DMS53 (cell line): ENCODE data around the gene FBXW9.
"Not testable (repeated sequence)": the region's sequence is repeated elsewhere in the genome, so short reads cannot be mapped to it uniquely, and the experiment has no call there.

Experiments
- DNase-seq: peaks from one replicate; lab custom pipeline; 2025; lab: John Stamatoyannopoulos, UW

Gene FBXW9

DNA sequence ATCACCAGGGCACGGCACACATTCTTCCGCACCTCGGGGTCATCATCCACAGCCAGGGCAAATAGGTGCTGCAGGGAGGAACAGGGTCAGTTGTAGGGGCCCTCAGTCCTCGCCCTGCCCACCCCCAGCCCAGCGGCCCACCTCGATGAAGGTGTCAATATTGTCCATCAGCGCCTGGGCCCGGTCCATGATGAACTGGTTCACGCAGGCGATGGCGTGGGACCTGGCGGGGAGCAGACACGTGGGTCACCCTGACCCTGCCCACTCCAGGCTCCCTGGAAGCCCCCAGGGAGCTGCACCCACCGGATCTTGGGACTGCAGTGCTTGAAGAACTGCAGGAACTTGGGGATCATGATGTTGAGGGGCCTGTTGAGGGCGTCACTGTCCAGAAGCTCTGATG lies 18.7 kb upstream of the FBXW9 start:
- DNase-seq, result no peak

DNA sequence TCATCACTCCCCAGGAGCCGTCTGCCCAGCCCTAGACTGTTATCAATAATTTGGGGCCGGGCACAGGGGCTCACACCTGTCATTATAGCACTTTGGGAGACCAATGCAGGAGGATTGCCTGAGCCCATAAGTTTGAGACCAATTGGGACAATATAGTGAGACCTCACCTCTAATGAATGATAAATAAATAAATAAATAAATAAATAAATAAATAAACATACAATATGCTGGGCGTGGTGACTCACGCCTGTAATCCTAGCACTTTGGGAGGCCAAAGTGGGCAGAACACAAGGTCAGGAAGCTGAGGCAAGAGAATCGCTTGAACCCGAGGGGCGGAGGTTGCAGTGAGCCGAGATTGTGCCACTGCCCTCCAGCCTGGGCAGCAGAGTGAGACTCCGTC lies 16.9 kb upstream of the FBXW9 start:
- DNase-seq, result not testable (repeated sequence)

DNA sequence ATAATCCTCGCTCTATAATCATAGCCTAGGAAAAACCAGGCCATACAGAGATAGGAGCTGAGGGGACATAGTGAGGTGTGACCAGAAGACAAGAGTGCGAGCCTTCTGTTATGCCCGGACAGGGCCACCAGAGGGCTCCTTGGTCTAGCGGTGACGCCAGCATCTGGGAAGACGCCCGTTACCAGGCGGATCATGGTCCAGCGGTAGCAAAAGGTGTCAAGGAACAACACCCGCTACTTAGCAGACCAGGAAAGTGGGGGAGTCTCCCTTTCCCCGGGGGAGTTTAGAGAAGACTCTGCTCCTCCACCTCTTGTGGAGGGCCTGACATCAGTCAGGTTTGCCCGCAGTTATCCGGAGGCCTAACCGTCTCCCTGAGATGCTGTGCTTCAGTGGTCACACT lies 15.6 kb upstream of the FBXW9 start:
- DNase-seq, result not testable (repeated sequence)

DNA sequence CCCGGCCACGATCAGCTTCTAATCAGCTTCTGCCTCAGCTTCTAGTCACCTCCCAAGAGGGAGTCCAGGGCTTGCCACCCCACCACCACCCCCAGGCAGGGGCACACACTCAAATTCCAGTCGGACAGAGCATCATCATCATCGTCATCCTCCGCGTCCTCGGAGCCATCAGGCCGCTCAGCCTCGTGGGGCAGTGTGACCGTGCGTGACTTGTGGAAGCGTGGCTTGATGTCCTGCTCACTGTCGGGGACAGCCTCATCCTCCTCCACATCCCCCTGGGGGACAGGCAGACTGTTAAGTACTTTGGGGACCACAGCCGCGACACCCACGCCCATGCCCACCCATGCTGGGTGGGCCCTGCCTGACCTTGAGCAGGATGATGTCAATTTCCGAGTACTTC lies 14.8 kb upstream of the FBXW9 start:
- DNase-seq, result no peak

DNA sequence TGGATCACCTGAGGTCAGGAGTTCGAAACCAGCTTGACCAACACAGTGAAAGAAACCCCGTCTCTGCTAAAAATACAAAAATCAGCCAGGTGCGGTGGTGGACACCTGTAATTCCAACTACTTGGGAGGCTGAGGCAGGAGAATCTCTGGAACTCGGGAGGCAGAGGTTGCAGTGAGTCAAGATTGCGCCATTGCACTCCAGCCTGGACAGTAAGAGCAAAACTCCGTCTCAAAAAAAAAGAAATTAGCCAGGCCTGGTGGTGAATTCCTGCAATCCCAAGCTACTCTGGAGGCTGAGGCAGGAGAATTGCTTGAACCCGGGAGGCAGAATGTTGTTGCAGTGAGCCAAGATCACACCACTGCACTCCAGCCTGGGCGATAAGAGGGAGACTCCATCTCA lies 12.2 kb upstream of the FBXW9 start:
- no peak for DNase-seq

DNA sequence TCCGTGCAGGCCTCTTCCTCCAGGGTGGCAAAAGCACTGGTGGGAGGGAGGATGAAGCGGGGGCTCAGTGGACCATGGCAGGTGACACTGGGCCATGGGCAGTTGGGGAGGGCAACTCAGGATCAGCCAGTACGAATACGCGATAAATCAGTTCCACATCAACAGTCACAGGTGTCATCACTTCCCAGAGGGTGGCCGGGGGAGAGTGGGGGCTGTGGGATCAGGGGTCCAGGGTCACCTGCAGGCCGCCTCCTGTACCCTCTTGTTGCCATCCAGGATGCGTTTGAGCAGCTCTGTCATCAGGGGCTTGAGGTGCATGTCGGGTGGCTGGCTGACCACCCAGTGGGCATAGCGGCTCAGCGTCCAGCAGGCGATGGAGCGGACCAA lies 9.9 kb upstream of the FBXW9 start:
- no peak for DNase-seq

DNA sequence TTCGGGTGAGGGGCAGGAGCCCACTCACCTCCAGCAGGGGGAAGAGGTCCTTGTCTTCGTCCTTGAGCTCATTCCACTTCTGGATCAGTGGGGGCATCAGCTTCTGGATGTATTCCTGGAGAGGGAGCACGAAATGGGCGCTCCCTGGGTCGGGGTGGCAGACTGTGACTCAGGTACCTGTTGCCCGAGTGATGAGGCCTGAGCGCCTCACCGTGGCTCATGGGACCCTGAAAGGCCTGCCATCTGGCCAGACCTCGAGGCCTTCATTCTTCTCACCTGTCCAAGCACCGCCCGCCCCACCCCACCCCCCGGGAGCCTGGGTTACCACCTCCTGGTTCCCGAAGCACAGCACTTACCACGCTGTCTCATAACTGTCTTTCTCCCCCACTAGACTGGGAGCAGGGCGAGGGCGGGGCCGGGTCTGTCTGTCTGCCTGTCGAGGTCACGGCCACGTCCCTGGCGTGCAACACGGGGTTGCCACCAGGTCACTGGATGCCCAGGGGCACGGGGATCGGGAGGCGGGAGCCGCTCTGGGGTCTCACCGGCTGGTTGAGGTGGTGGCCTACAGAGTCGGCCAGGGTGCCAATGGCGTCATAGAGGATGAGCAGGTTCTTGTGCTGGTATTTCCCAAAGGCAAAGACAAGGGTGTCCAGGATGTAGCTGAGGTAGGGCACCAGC lies 9.4 kb upstream of the FBXW9 start:
- no peak for DNase-seq

DNA sequence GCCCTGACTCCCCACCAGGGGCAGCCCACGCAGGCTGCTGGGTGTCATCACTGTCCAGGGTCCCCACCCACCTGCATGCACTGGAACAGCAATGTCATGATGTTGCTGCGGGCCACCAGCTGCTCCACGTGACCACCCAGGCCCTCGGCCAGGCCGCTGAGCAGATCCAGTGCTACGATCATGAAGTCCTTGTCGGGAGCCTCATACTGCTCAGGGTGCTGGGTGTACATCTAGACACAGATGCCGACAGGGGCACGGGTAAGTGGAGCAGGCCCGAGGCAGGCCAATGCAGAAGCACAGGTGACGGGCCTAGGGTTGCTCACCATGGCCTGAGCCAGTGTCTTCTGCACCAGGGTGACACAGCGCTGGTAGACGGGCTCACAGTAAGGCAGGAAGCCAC lies 8.7 kb upstream of the FBXW9 start:
- DNase-seq, result no peak

DNA sequence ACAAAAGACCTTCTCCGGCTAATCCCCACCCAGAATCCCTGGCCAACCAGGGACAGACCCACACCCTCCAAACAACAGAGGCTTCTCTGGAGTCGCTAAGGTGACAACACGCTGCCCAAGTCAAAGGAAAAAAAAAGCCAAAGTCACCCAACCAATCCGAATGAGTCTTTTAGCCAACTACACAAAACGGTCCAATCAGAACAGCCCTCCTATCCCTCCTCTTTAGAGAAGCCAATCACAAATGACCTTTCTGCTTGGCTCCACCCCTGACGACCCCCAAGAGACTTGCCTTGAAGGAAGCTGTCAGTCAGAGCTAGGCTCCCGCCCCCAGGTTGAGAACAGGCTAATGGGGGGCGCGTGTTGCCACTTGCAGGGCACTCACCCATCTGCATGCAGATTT lies 6.6 kb upstream of the FBXW9 start:
- peak; percentile 48 for DNase-seq

DNA sequence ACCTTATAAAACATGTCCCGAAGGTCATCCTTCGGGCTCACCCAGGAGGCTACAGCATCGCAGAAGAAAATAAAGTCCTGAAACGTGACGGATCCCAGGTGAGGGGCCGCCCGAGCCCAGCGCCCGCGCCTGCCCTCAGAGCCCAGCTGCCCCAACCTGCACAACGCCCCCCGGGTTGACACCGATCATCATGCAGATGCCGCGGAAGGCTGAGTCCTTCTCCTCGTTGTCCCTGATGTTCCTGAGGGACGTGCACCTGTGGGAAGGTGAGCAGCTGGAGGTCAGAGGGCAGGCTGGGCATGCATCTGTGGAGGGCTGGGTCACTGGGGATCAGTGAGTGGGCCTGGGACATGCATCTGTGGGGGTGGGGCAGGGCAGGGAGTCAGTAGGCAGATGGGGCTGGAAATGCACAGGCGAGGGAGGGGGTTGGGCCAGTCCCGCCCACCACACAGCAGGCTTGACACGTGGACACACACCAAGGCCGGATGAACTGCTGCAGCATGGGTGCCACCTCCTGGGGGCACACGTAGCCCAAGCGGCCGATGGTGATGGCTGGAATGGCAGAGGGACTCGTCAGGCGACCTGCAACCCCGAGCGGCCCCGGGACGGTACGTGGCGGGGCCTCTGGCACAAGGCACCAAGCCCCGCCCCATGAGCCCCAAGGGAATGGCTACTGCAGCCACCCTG lies 5.3 kb upstream of the FBXW9 start:
- no peak for DNase-seq

DNA sequence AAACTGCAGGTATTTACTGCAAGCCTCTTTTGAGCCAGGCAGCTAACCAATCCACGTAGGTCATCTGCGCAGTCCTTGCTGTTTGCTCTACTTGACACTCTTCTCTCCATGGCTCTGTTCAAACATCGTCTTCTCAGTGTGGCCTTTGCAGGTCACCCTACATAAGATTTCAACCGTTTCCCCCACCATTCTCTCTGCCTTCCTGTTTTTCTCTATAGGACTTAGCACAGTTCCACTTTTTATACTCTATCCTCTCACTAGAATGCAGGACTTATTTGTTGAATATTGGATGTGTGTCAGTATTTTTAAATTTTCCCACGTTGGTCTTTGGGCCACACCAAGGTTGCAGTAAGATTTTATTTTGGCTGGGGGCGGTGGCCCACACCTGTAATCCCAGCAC lies 1.7 kb upstream of the FBXW9 start:
- DNase-seq, result no peak

DNA sequence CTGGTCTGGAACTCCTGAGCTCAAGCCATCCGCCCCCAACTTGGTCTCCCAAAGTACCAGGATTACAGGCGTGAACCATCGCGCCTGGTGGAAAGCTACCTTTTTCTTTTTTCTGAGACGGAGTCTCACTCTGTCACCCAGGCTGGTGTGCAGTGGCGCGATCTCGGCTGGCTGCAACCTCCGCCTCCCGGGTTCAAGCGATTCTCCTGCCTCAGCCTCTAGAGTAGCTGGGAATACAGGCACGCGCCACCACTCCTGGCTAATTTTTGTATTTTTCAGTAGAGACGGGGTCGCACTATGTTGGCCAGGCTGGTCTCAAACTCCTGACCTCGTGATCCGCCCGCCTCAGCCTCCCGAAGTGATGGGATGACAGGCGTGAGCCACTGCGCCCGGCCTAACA lies 994 bp upstream of the FBXW9 start:
- not testable (repeated sequence) for DNase-seq

DNA sequence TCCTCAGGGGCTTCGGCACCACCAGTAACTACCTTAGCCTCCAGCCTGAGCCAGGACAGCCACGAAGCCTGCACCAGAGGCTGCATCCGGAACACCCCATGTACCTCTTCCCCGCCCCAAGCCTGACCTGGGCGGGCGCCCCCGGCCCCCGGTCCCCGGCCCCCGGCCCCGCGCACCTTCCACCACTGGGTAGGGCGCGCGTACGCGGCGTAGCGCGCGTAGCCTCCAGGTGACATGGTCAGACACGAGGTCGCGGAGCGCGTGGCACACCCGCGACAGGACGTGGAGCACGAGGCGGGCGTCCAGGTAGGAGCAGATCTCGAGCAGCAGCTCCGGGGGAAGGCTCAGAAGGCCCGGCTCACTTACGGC lies 450 bp downstream of the FBXW9 start:
- peak; percentile 54 for DNase-seq

DNA sequence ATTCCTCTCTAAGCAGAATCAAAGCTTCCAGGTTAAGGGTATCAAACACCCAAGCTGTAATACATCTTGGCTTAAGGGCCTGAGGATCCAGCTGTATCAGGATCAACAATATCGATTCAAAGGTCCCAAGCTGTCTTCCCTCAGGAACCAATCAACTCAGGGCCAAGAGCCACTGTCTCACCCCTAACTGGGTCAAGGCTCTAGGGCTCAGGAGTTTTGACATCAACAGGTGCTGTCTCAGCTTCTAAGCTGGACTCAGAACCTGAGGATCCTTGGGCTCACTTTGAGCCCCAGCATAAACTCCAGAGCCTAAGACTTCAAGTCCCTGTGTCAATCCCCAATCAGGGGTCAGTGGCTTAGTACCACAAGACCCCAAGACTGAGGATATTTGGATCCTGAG lies 917 bp downstream of the FBXW9 start:
- no peak for DNase-seq

DNA sequence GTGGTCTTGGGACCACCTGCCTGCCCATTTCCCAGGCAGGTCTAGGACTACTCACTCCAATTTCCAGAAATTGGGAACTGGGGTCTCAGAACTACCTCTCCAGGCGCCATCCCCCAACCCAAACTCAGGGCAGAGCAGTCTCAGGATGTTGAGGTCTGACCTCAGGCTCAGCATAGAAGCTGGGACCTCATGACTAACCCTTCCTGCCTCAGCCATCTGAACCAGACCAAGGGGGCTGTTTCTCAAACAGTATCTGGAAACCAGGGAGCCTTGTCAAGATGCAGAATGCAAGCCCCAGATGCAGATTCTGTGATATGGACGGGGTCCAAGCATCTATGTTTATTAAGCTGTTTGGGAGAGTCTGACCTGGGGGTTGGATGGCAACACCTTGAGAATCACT lies 1.3 kb downstream of the FBXW9 start:
- DNase-seq, result no peak

DNA sequence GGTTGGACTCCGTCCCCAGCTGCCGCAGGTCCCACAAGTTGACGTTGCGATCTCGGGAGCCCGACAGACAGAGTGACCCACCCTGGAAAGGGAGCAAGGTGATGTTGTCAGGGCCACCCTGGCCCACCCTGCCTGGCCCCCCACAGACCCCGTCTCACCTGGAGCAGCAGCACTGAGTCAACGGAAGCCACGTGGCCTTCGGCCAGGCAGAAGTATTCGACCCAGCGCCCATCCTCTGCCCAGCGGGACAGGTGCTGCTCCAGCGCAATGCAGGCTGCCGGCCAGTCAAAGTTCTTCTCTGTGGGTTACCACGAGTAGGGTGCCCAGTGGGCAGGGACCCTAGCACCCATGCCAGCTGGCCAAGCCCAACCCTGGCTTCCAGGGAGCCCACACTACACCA lies 1.8 kb downstream of the FBXW9 start:
- no peak for DNase-seq

DNA sequence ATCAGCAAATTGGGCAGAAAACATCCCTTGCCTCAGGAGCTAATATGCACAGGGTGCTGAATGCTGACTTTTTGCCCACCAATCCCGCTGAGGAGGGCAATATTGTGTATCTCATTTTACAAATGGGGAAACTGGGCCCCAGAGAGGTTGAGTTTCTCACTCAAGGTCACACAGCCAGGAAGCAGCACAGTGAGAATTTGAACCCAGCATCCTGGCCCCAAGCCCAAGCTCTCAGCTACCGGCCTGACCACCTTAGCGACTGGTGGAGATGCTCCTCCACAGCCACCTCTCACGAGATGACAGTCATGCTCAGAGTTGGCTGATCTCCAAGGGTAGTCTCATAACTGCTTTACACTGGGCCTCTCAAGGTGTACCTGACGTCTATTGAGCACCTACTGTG lies 3.5 kb downstream of the FBXW9 start:
- no peak for DNase-seq

DNA sequence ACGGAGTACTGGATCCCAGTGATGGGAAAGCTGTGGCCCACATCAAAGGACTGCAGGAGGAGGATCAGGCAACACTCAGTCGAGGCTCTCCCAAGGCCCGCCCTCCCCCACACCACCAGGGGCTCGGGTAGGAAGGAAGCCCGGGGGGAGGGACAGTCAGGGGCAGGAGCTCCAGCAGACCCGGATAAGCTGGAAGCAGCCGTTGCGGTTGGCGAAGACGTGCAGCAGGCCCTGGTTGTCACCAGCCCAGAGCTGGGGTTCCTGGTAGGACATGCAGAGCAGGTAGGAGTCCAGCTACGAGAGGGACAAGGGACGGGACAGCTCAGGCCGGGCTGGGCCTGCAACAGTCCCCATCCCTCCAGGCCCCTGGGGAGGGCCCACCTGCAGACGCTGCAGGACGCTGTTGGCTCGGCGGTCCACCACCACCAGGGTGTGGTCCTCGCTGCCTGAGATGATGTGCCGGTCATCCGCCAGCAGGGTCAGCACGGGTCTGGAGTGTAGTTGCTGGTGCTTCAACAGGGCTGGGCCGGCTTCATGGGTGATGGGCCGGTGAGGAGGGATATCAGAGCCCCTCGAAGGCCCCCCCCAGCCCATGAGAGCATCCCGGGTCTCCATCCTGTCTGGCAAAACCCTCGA lies 6.7 kb downstream of the FBXW9 start:
- DNase-seq, result no peak

DNA sequence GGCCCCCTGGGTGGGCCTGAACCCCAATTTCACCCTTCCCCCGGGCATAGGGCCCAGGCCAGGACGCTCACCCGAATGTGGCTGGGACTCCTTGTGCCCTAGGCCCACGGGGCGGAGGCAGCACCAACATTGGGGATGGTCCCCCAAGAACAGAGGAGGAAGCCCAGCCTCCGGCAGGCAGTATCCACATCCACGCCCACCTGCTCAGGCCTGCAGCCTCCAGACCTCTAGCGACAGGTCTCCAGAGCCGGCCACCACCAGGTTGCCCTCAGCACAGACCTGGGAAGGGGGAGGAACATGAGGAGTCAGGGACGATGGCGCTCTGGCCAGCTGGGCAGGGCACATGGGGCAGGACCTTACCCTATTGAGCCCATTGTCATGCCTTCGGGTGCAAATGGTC lies 7.4 kb downstream of the FBXW9 start:
- DNase-seq, result no peak

DNA sequence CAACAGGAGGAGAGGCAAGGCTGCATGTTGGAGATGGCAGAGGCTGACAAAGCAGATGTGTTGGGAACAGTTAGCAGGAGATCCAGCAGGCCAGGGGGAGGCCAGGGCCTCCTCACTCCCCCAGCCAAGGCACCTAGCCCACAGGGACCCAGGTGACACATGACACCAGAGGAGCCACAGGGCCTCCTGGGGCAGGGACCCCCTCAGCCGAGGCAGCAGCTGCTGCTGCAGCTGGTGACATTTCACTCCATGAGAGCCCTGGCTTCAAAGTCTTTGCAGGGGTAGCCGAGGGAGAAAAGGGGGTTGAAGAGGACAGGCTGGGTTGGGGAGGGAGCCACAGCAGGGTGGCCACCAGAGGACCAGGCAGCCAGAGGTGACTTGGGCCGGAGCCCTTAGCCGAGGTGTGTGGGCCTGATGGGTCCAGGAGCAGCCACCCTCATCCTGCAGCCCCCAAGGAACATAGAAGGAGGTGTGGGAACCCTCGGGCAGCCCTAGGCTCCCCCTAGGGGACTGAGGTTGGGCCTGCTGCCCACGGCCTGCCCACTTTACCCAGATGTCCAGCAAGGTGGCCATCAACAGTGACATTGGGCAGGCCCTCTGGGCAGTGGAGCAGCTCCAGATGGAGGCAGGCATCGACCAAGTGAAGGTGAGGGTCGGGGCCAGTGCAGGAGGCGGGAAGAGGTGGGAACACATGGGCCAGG lies 8.8 kb downstream of the FBXW9 start, which contains the start of gene GNG14:
TSS of gene GNG14 (plus strand) at position 503 of the 701 bp plus-strand sequence. CDS start at position 554, 51 bp downstream.
- no peak for DNase-seq

DNA sequence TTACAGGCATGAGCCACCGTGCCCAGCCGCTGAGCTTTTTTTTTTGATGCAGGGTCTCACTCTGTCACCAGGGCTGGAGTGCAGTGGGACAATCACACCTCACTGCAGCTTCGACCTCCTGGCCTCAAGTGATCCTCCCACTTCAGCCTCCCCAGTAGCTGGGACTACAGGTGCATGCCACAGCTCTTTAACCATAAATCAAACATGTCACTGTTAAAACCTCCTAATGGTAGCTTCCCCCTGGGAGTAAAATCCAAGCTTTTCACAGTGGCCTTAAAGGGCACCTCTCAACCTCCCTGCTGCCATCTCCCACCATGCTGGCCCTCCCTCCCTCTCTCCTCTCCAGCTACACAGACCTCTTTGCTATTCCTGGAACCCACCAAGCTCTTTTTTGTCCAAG lies 10.6 kb downstream of the FBXW9 start:
- no peak for DNase-seq

DNA sequence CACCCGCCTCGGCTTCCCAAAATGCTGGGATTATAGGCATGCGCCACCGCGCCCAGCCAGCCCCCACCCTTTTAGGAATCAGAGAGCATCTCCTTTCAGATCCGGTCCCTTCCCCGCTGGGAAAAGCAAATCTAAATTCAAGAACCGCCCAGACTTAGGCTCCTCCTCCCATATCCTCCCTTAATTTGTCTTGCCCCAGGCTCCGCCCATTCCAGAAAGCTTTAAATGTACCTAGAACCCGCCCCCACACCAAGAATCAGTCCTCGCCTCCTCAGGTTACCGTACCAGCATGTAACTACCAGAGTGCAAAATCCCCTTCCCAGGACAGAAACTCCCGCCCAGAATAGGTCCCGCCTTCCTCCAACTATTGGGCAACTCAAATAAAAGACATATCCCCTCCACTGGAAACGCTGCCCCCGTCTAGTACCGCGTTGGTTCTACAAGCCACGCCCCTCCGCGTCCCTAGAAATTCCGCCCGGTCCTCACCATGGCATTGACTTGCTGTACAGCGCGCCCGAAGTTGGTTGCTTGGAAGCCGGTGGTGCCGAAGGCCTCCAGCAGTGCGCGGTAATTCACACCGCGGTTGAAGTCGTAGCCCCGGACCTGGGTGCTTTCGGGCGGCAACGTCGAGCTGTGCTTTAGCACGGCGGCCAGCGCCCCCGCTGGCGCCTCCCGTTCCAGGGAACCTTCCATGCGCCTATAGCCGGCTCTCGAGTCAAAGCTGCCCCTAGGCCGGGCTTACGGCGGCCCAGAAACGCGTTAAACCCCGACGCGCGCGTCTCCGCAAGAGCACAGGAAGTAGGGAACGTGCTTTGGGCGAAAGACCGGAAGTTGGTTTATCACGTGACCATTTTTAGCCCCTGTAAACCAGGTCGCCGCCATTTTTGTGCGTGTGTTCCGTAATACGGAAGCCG lies 15.1 kb downstream of the FBXW9 start, which contains the start of gene DHPS:
TSS of gene DHPS (minus strand) at position 807 of the 914 bp plus-strand sequence. CDS start at position 693, 114 bp downstream.
- peak; percentile 98 for DNase-seq
